ENCODE results near the gene ZNF778.

ZNF778 gene

GRCh38 chr16:89281829-89282228 lies 64.3 kb downstream of the ZNF778 start:
- TF ChIP-seq EZH2phosphoT487 (IDR thresholded peaks at IDR 0.05; ENCODE audit: borderline replicate concordance) (no peak), CTCF (conservative IDR thresholded peaks at IDR 0.05; ENCODE audit: low read length) (no peak)
- no peak overlapping the region for H3K4me2 ChIP-seq (ENCODE audit: low read depth, low read length, poor library complexity, severe bottlenecking)
- no peaks in the 10 kb centered on the region for H3K9me3 ChIP-seq (ENCODE audit: insufficient read depth, low read depth, low read length)
- no peak overlapping the region for H3K4me3 ChIP-seq (ENCODE audit: low read length, poor library complexity, severe bottlenecking)
- H3K79me2 ChIP-seq (ENCODE audit: insufficient read depth, low read length) = no peaks in the 10 kb centered on the region
- H2AFZ ChIP-seq (ENCODE audit: low read length) = no peak overlapping the region
- H3K9ac ChIP-seq (ENCODE audit: low read depth, low read length, poor library complexity, severe bottlenecking) = no peak overlapping the region
- peaks cover 29% of the 10 kb centered on the region; the same call in 1 of the 2 replicates for H3K36me3 ChIP-seq (ENCODE audit: insufficient read depth, low read length)
- H4K20me1 ChIP-seq (ENCODE audit: insufficient read depth, low read length, poor library complexity, severe bottlenecking) = no peaks in the 10 kb centered on the region
- no peaks in the 10 kb centered on the region for H3F3A ChIP-seq (ENCODE audit: low read depth)
- no peaks in the 10 kb centered on the region for H3K9me2 ChIP-seq (replicated peaks; ENCODE audit: low read depth, low read length)
- H3K4me1 ChIP-seq (ENCODE audit: insufficient read depth, low read length, poor library complexity, severe bottlenecking) = no peaks in the 10 kb centered on the region
- no peaks in the 10 kb centered on the region for H3K27me3 ChIP-seq (ENCODE audit: insufficient read depth, low read length, poor library complexity, severe bottlenecking)

DNA sequence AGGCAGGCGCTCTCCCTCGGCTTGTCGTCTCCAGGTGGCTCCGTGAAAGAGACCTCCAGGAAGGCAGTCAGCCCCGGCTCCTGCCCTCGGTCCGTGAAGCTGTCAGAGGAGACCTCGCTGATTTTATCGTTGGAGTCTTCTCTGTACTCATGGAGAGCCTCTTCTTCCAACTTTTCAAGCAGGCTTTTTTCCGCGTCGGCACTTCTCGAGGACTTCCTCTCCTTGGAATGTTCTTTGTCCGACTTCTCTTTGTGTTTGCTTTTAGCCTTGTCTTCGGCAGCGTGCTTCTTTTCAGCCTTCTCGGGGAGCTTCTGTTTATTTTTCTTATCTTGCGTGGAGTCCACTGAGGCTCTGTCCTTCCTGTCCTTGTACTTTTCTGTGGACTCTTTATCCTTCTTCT lies 65.0 kb downstream of the ZNF778 start:
- H4K20me1 ChIP-seq (ENCODE audit: insufficient read depth, low read length, poor library complexity, severe bottlenecking) = no peaks in the 10 kb centered on the region
- TF ChIP-seq EZH2phosphoT487 (IDR thresholded peaks at IDR 0.05; ENCODE audit: borderline replicate concordance) (no peak), CTCF (conservative IDR thresholded peaks at IDR 0.05; ENCODE audit: low read length) (no peak)
- H3K4me1 ChIP-seq (ENCODE audit: insufficient read depth, low read length, poor library complexity, severe bottlenecking) = no peaks in the 10 kb centered on the region
- H3K36me3 ChIP-seq (ENCODE audit: insufficient read depth, low read length) = peaks cover 36% of the 10 kb centered on the region; the same call in 1 of the 2 replicates
- no peaks in the 10 kb centered on the region for H3K9me3 ChIP-seq (ENCODE audit: insufficient read depth, low read depth, low read length)
- H3K9ac ChIP-seq (ENCODE audit: low read depth, low read length, poor library complexity, severe bottlenecking) = no peak overlapping the region
- H3K27me3 ChIP-seq (ENCODE audit: insufficient read depth, low read length, poor library complexity, severe bottlenecking) = no peaks in the 10 kb centered on the region
- H3K4me3 ChIP-seq (ENCODE audit: low read length, poor library complexity, severe bottlenecking) = no peak overlapping the region
- H2AFZ ChIP-seq (ENCODE audit: low read length) = no peak overlapping the region
- H3K4me2 ChIP-seq (ENCODE audit: low read depth, low read length, poor library complexity, severe bottlenecking) = no peak overlapping the region
- H3K9me2 ChIP-seq (replicated peaks; ENCODE audit: low read depth, low read length) = no peaks in the 10 kb centered on the region
- H3F3A ChIP-seq (ENCODE audit: low read depth) = no peaks in the 10 kb centered on the region
- no peaks in the 10 kb centered on the region for H3K79me2 ChIP-seq (ENCODE audit: insufficient read depth, low read length)

DNA sequence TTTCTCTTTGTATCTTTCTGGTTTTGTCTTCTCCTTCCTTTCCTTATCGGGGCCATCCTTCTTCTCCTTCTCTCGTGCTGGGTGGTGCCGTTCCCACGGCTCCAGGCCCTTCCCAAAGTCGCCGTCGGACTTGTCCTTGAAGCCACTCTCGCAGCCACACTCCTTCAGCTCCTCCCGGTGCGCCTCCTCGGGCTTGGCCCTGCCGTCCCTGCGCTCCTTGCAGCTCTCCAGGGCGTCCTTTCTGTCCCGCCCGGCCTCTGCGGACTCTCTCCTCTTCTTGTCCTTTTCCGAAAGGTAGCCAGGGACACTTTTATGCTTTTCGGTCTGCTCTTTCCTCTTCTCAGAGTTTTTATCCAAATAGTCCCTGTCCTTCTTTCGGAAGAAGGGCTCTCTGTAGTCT lies 65.9 kb downstream of the ZNF778 start:
- Histone ChIP-seq H2AFZ (ENCODE audit: low read length) (no peak overlapping the region), H3K9me3 (ENCODE audit: insufficient read depth, low read depth, low read length) (no peaks in the 10 kb centered on the region), H3K4me3 (ENCODE audit: low read length, poor library complexity, severe bottlenecking) (no peak overlapping the region), H3K79me2 (ENCODE audit: insufficient read depth, low read length) (no peaks in the 10 kb centered on the region), H3K36me3 (ENCODE audit: insufficient read depth, low read length) (peaks cover 45% of the 10 kb centered on the region; the same call in 1 of the 2 replicates), H3K27me3 (ENCODE audit: insufficient read depth, low read length, poor library complexity, severe bottlenecking) (no peaks in the 10 kb centered on the region), H3K4me1 (ENCODE audit: insufficient read depth, low read length, poor library complexity, severe bottlenecking) (no peaks in the 10 kb centered on the region), H4K20me1 (ENCODE audit: insufficient read depth, low read length, poor library complexity, severe bottlenecking) (no peaks in the 10 kb centered on the region), H3K9ac (ENCODE audit: low read depth, low read length, poor library complexity, severe bottlenecking) (no peak overlapping the region), H3K9me2 (replicated peaks; ENCODE audit: low read depth, low read length) (no peaks in the 10 kb centered on the region), H3F3A (ENCODE audit: low read depth) (no peaks in the 10 kb centered on the region), H3K4me2 (ENCODE audit: low read depth, low read length, poor library complexity, severe bottlenecking) (no peak overlapping the region)
- TF ChIP-seq EZH2phosphoT487 (IDR thresholded peaks at IDR 0.05; ENCODE audit: borderline replicate concordance) (no peak), CTCF (conservative IDR thresholded peaks at IDR 0.05; ENCODE audit: low read length) (no peak)
